HEK293 (cell line): ENCODE data around the gene MYO1E.

Experiments
- CTCF ChIA-PET: fragments of 350-600 bp; formaldehyde crosslinking; extraction: SDS; loops from one replicate; lab custom pipeline; 2021; ENCODE audit warnings: antibody characterized with exemption; lab: Yijun Ruan, JAX
- POLR2A ChIA-PET: fragments of 300-600 bp; formaldehyde crosslinking; extraction: SDS; loops from one replicate; lab custom pipeline; 2020; ENCODE audit warnings: antibody characterized with exemption, inconsistent platforms; lab: Yijun Ruan, JAX
- H3K27ac ChIP-seq: fragments of 200-500 bp; sonication (Bioruptor generic); 2 replicates; pipeline ENCODE4 v1.5.1; 2014; ENCODE audit warnings: low read depth, low read length, control low read depth, inconsistent platforms; ENCODE audit errors: extremely low read depth
- H3K36me3 ChIP-seq, 2 experiments: fragments of 200-500 bp in 1 of 2; sonication (Bioruptor generic) in 1 of 2; 1 replicate in 1 of 2; 2 replicates in 1 of 2; pipeline ENCODE4 v1.5.1; 2014 to 2017; ENCODE audit warnings: inconsistent platforms in 2 of 2, low read length in 2 of 2; ENCODE audit not compliant: control insufficient read depth in 2 of 2, insufficient read depth in 1 of 2
- H3K4me1 ChIP-seq: fragments of 200-500 bp; sonication (Bioruptor generic); 2 replicates; pipeline ENCODE4 v1.5.1; 2014; ENCODE audit warnings: mild to moderate bottlenecking, low read length, inconsistent platforms; ENCODE audit not compliant: control insufficient read depth, insufficient read depth
- H3K4me3 ChIP-seq: 2 replicates; pipeline ENCODE4 v1.5.1; 2011; ENCODE audit warnings: low read depth, mild to moderate bottlenecking, control low read depth, low read length, moderate library complexity
- H3K9me3 ChIP-seq: fragments of 200-500 bp; sonication (Bioruptor generic); 2 replicates; pipeline ENCODE4 v1.5.1; 2014; ENCODE audit warnings: low read depth, low read length, inconsistent platforms; ENCODE audit not compliant: control insufficient read depth, insufficient read depth
- GLI2 ChIP-seq: fragments of 450-650 bp; formaldehyde crosslinking; IDR thresholded peaks from 2 replicates; pipeline ENCODE4; 2017; ENCODE audit warnings: missing biosample characterization, missing genetic modification characterization, low read depth, borderline replicate concordance
- HOXA7 ChIP-seq: sonication (generic); formaldehyde crosslinking; IDR thresholded peaks from 2 replicates; pipeline ENCODE4 v1.8.1; 2022; ENCODE audit warnings: missing genetic modification reagents, borderline replicate concordance
- PATZ1 ChIP-seq: fragments of 450-650 bp; formaldehyde crosslinking; IDR thresholded peaks from 2 replicates; pipeline ENCODE4 v1.5.1; 2016; ENCODE audit warnings: missing biosample characterization, missing genetic modification characterization
- SALL2 ChIP-seq: fragments of 450-650 bp; formaldehyde crosslinking; IDR thresholded peaks from 2 replicates; pipeline ENCODE4 v1.5.0; 2017; ENCODE audit warnings: missing biosample characterization, mild to moderate bottlenecking, missing genetic modification characterization, borderline replicate concordance
- SETDB1 ChIP-seq: IDR thresholded peaks from one replicate; pipeline ENCODE4 v1.6.1; 2017; ENCODE audit warnings: mild to moderate bottlenecking, low read length, moderate library complexity, mixed read lengths; ENCODE audit not compliant: insufficient read length
- TRIM28 ChIP-seq: IDR thresholded peaks from 2 replicates; pipeline ENCODE4 v1.6.1; 2011; ENCODE audit warnings: low read length, control low read depth, borderline replicate concordance
- ZBTB1 ChIP-seq: fragments of 450-650 bp; formaldehyde crosslinking; IDR thresholded peaks from 2 replicates; pipeline ENCODE4 v1.5.1; 2016; ENCODE audit warnings: missing biosample characterization, missing genetic modification characterization
- ZBTB21 ChIP-seq: fragments of 450-650 bp; formaldehyde crosslinking; IDR thresholded peaks from 2 replicates; pipeline ENCODE4 v1.5.1; 2017; ENCODE audit warnings: missing biosample characterization, missing genetic modification characterization
- ZBTB26 ChIP-seq: fragments of 450-650 bp; formaldehyde crosslinking; optimal IDR thresholded peaks from 2 replicates; pipeline ENCODE3; 2016; ENCODE audit warnings: missing biosample characterization, mild to moderate bottlenecking, missing genetic modification characterization
- ZNF132 ChIP-seq: fragments of 450-650 bp; formaldehyde crosslinking; IDR thresholded peaks from 2 replicates; pipeline ENCODE4 v1.5.1; 2017; ENCODE audit warnings: missing biosample characterization, missing genetic modification characterization, borderline replicate concordance
- ZNF175 ChIP-seq: fragments of 450-650 bp; formaldehyde crosslinking; IDR thresholded peaks from 2 replicates; pipeline ENCODE4 v1.5.1; 2016; ENCODE audit warnings: missing biosample characterization, missing genetic modification characterization
- ZNF2 ChIP-seq: fragments of 450-650 bp; formaldehyde crosslinking; IDR thresholded peaks from 2 replicates; pipeline ENCODE4 v1.5.1; 2016; ENCODE audit warnings: missing biosample characterization, missing genetic modification characterization
- ZNF23 ChIP-seq: fragments of 450-650 bp; formaldehyde crosslinking; IDR thresholded peaks from 2 replicates; pipeline ENCODE4 v1.5.1; 2016; ENCODE audit warnings: missing biosample characterization, missing genetic modification characterization, borderline replicate concordance
- ZNF274 ChIP-seq, 2 experiments: fragments of 200-500 bp in 1 of 2; fragments of 450-650 bp in 1 of 2; sonication (Bioruptor generic) in 1 of 2; formaldehyde crosslinking in 1 of 2; IDR thresholded peaks; 2 replicates each; pipeline versions ENCODE4 v1.5.1 to v1.6.1; 2014 to 2016; ENCODE audit warnings: borderline replicate concordance in 1 of 2, inconsistent platforms in 1 of 2, low read length in 1 of 2, missing biosample characterization in 1 of 2, missing genetic modification characterization in 1 of 2
- ZNF354C ChIP-seq: fragments of 450-650 bp; formaldehyde crosslinking; IDR thresholded peaks from 2 replicates; pipeline ENCODE4 v1.5.1; 2016; ENCODE audit warnings: missing biosample characterization, missing genetic modification characterization, low read depth, borderline replicate concordance
- ZNF433 ChIP-seq: fragments of 450-650 bp; formaldehyde crosslinking; IDR thresholded peaks from 2 replicates; pipeline ENCODE4 v1.5.1; 2016; ENCODE audit warnings: missing biosample characterization, missing genetic modification characterization, low read depth
- ZNF501 ChIP-seq: fragments of 450-650 bp; formaldehyde crosslinking; IDR thresholded peaks from 2 replicates; pipeline ENCODE4 v1.5.1; 2016; ENCODE audit warnings: missing biosample characterization, missing genetic modification characterization
- ZNF600 ChIP-seq: fragments of 450-650 bp; formaldehyde crosslinking; IDR thresholded peaks from 2 replicates; pipeline ENCODE4 v1.5.1; 2016; ENCODE audit warnings: missing biosample characterization, missing genetic modification characterization
- ZNF670 ChIP-seq: fragments of 450-650 bp; formaldehyde crosslinking; IDR thresholded peaks from 2 replicates; pipeline ENCODE4 v1.5.1; 2016; ENCODE audit warnings: missing biosample characterization, missing genetic modification characterization, low read depth
- ZNF777 ChIP-seq: fragments of 450-650 bp; formaldehyde crosslinking; IDR thresholded peaks from 2 replicates; pipeline ENCODE4 v1.5.1; 2017; ENCODE audit warnings: missing biosample characterization, missing genetic modification characterization, borderline replicate concordance
- TF ChIP-seq, protein P1 (sequence below): fragments of 450-650 bp; formaldehyde crosslinking; IDR thresholded peaks from 2 replicates; pipeline ENCODE4 v1.5.1; 2016; ENCODE audit warnings: missing biosample characterization, missing genetic modification characterization

The MYO1E gene

DNA sequence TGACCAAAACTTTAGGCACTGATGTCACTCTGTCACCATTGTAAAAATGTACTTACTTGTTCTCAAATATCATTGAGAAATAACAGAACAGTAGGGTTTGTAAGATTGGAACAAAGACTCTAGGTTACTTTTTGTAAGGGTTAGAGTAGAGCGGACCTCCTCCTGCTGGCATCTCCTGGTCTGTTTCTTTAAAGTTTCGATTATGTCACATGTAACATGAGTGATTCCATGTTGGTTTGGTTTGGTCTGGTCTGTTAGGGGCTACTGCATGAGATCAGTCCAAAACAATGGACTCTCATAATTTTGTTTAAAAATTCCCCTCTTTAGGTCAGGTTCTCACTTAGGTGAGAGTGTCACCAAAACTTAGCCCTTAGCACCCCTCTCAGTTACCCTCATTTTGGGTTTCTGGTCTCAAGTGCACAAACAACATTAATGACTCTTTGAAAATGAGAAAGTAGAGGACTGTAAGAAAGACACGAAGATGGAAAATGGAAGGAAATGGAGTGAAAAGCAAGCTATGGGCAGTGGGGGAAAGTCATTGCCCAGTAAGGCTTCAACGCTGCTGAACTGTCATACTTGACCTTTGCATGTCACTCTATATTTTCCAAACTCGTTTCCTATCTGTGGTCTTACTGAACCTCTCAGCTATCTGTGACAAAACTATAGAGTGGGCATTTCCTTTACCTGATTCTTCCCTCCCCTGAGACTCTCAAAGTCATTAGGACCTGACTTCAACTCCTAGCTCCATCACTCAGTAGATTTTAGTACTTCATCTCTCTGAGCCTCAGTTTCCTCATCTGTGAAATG is 113.3 kb downstream of the MYO1E start (continued):
- TF ChIP-seq PATZ1 (tag by site-specific recombination) (no peak), ZNF175 (tag by site-specific recombination) (no peak), HOXA7 (no peak), GLI2 (no peak), ZNF501 (tag by site-specific recombination) (no peak), ZNF274 (IDR thresholded peaks at IDR 0.05; ENCODE audit: low read length) (no peak), ZNF274 (tag by site-specific recombination; IDR thresholded peaks at IDR 0.05; ENCODE audit: borderline replicate concordance) (no peak), TRIM28 (no peak), ZNF132 (no peak)

GRCh38 chr15:59258317-59258716 is 114.4 kb downstream of the MYO1E start:
- no peak overlapping the region for H3K4me3 ChIP-seq
- POLR2A ChIA-PET = no interaction called here
- no peak overlapping the region for H3K27ac ChIP-seq
- no peak for TF ChIP-seq ZNF433 (tag by site-specific recombination)
- no peak for TF ChIP-seq ZNF670 (tag by site-specific recombination)
- TF ChIP-seq ZBTB26 = no peak
- TF ChIP-seq ZNF600 (tag by site-specific recombination) = no peak
- no peak for TF ChIP-seq ZBTB21 (tag by site-specific recombination)
- no peak for TF ChIP-seq ZNF777 (tag by site-specific recombination)
- no peak for TF ChIP-seq ZNF354C (tag by site-specific recombination)
- TF ChIP-seq ZBTB1 (tag by site-specific recombination) = no peak
- no peak for TF ChIP-seq SETDB1
- TF ChIP-seq, protein P1, sequence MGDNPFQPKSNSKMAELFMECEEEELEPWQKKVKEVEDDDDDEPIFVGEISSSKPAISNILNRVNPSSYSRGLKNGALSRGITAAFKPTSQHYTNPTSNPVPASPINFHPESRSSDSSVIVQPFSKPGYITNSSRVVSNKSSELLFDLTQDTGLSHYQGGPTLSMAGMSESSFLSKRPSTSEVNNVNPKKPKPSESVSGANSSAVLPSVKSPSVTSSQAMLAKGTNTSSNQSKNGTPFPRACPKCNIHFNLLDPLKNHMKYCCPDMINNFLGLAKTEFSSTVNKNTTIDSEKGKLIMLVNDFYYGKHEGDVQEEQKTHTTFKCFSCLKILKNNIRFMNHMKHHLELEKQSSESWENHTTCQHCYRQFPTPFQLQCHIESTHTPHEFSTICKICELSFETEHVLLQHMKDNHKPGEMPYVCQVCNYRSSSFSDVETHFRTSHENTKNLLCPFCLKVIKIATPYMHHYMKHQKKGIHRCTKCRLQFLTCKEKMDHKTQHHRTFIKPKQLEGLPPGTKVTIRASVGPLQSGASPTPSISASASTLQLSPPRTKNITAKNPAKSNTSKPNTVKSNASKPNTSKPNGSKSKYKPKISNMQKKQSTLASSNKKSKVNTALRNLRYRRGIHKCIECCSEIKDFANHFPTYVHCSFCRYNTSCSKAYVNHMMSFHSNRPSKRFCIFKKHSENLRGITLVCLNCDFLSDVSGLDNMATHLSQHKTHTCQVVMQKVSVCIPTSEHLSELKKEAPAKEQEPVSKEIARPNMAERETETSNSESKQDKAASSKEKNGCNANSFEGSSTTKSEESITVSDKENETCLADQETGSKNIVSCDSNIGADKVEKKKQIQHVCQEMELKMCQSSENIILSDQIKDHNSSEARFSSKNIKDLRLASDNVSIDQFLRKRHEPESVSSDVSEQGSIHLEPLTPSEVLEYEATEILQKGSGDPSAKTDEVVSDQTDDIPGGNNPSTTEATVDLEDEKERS = no peak
- no peak for TF ChIP-seq ZNF23
- no peak for TF ChIP-seq ZNF2 (tag by site-specific recombination)
- TF ChIP-seq ZNF132 = no peak
- no peak for TF ChIP-seq SALL2 (tag by site-specific recombination)
- TF ChIP-seq, all 188 proteins: peak for 0
- CTCF ChIA-PET = no interaction called here
- Histone ChIP-seq H3K4me1 (0 out of 2 replicates have a peak, but pooled peaks cover 2% of the 10 kb centered on the region), H3K36me3 (no peaks in the 10 kb centered on the region; a peak in 1 of 3 replicates), H3K9me3 (no peaks in the 10 kb centered on the region)
